H1 (cell line): ENCODE measurements around the gene PLCB4. TPM values are rescaled to one million over a fixed set of nuclear protein-coding genes. Genes with fewer than 3 reads are reported as not detected.

Experiments used
- PHF8 ChIP-seq: fragments of 200-600 bp; sonication (generic); conservative IDR thresholded peaks from 2 replicates; pipeline ENCODE4 v1.7.1; 2012; ENCODE audit warnings: low read depth, mild to moderate bottlenecking, inconsistent platforms, low read length, moderate library complexity
- polyA plus RNA-seq, 7 experiments: library from polyadenylated mRNA; depleted of rRNA in 3 of 7; stranded (reverse) in 5 of 7; unstranded in 2 of 7; fragments of >200 nt in 5 of 7; fragments of 200-250 nt in 2 of 7; gene quantifications; 1 replicate in 5 of 7; 2 replicates in 1 of 7; 4 replicates in 1 of 7; pipeline versions ENCODE4 v1.2.1 to v1.2.3, GENCODE V29; 2011 to 2013; ENCODE audit warnings: missing spikeins in 2 of 7, mixed read lengths in 2 of 7
- total RNA-seq: library from RNA; stranded (reverse); fragmentation: NEBNext Ultra II Directional; extraction: Animal tissue kit (Norgen Biotek cat#: 25700); gene quantifications from 2 replicates; pipeline ENCODE4 v1.2.1, GENCODE V29; 2021

Gene PLCB4
- total and polyA plus RNA-seq, 2 of the 8 experiments (the other 6 are each of a cell fraction or from before 2014, with no cell fraction given) = 3.2 to 14.1 TPM

GRCh38 chr20:9195031-9195430 is 126.1 kb downstream of the PLCB4 start (continued):
- no peak for TF ChIP-seq PHF8
